ENCODE results near the gene PRLR. TPM values are rescaled to one million over a fixed set of nuclear protein-coding genes. Genes with fewer than 3 reads are reported as not detected.

PRLR gene
- total RNA-seq, 2 donors from 2014 or later = 4.1 to 6.5 TPM

- H3K4me3 ChIP-seq (ENCODE audit: low read length) = no peak overlapping the region
- no peaks in the 10 kb centered on the region for H3K36me3 Mint-ChIP-seq (ENCODE audit: low read depth)
- H3K27me3 Mint-ChIP-seq (ENCODE audit: insufficient read depth) = peaks cover 9% of the 10 kb centered on the region
- H3K9ac ChIP-seq (ENCODE audit: extremely low read depth, low read length, poor library complexity, severe bottlenecking) = no peak overlapping the region
- H3K27ac Mint-ChIP-seq = no peak overlapping the region
- H3K4me1 Mint-ChIP-seq = no peaks in the 10 kb centered on the region
- DNase-seq = no peak
- no peaks in the 10 kb centered on the region for H3K36me3 ChIP-seq (ENCODE audit: control insufficient read depth, insufficient read depth, low read length)
- 91 to 100% methylated on average over 5 to 6 of the region's 6 CpGs for WGBS, 2 experiments (ENCODE audit: insufficient coverage in 1 of 2, insufficient read length in 1 of 2)
- TF ChIP-seq CTCF (conservative IDR thresholded peaks at IDR 0.05) = no peak
- no peaks in the 10 kb centered on the region for H3K27me3 ChIP-seq (ENCODE audit: control insufficient read depth, insufficient read depth, low read length, poor library complexity, severe bottlenecking)
- H3K9me3 Mint-ChIP-seq = no peaks in the 10 kb centered on the region
- peaks cover 8% of the 10 kb centered on the region for H3K9me3 ChIP-seq (ENCODE audit: control insufficient read depth, low read length)
- H3K27ac ChIP-seq (ENCODE audit: low read depth, low read length) = no peak overlapping the region
- H3K4me3 Mint-ChIP-seq = no peak overlapping the region
- H3K4me1 ChIP-seq (ENCODE audit: control insufficient read depth, insufficient read depth, low read length) = no peaks in the 10 kb centered on the region
These were observed 227.8 kb downstream of the PRLR start for GRCh38 chr5:35002459-35002858.

GRCh38 chr5:35001842-35002241 is 228.4 kb downstream of the PRLR start:
- Histone ChIP-seq H3K27ac (ENCODE audit: low read depth, low read length) (no peak overlapping the region), H3K4me3 (ENCODE audit: low read length) (no peak overlapping the region), H3K9me3 (ENCODE audit: control insufficient read depth, low read length) (peaks cover 2% of the 10 kb centered on the region), H3K27me3 (ENCODE audit: control insufficient read depth, insufficient read depth, low read length, poor library complexity, severe bottlenecking) (no peaks in the 10 kb centered on the region), H3K36me3 (ENCODE audit: control insufficient read depth, insufficient read depth, low read length) (no peaks in the 10 kb centered on the region), H3K9ac (ENCODE audit: extremely low read depth, low read length, poor library complexity, severe bottlenecking) (no peak overlapping the region), H3K4me1 (ENCODE audit: control insufficient read depth, insufficient read depth, low read length) (no peaks in the 10 kb centered on the region)
- Mint-ChIP-seq H3K27ac (no peak overlapping the region), H3K4me1 (no peaks in the 10 kb centered on the region), H3K36me3 (ENCODE audit: low read depth) (no peaks in the 10 kb centered on the region), H3K27me3 (ENCODE audit: insufficient read depth) (peaks cover 9% of the 10 kb centered on the region), H3K4me3 (no peak overlapping the region), H3K9me3 (no peaks in the 10 kb centered on the region)
- DNase-seq = no peak
- 83 to 90% methylated on average over 1 to 3 of the region's 3 CpGs for WGBS, 2 experiments (ENCODE audit: insufficient coverage in 1 of 2, insufficient read length in 1 of 2)
- TF ChIP-seq CTCF (conservative IDR thresholded peaks at IDR 0.05) = no peak

Other genes starting within 250 kb of the PRLR start
- not detected for gene AGXT2, start 182.5 kb downstream of the PRLR start, total RNA-seq

Measured in endodermal cell (in vitro differentiated cells).